ENCODE data around the gene NTN5.

The NTN5 gene

GRCh38 chr19:48674216-48674809, 1.5 kb upstream of the NTN5 start:
- Histone ChIP-seq H3K9me3 (no peaks in the 10 kb centered on the region), H3K4me3 (ENCODE audit: low read depth, low read length) (no peak overlapping the region), H3K27me3 (no peaks in the 10 kb centered on the region), H3K4me1 (peaks cover 4% of the 10 kb centered on the region; the same call in 1 of the 2 replicates), H3K36me3 (no peaks in the 10 kb centered on the region)
- no peak for TF ChIP-seq CTCF (IDR thresholded peaks at IDR 0.05; ENCODE audit: low read depth, low read length)
- DNase-seq, result no peak

- Histone ChIP-seq H3K9me3 (no peaks in the 10 kb centered on the region), H3K27me3 (no peaks in the 10 kb centered on the region), H3K4me1 (peaks cover 4% of the 10 kb centered on the region; the same call in 1 of the 2 replicates), H3K4me3 (ENCODE audit: low read depth, low read length) (no peak overlapping the region), H3K36me3 (no peaks in the 10 kb centered on the region)
- DNase-seq, result no peak
- TF ChIP-seq CTCF (IDR thresholded peaks at IDR 0.05; ENCODE audit: low read depth, low read length), result no peak
Measured at GRCh38 chr19:48673436-48674100, 751 bp upstream of the NTN5 start.

- no peaks in the 10 kb centered on the region for H3K36me3 ChIP-seq
- peaks cover 4% of the 10 kb centered on the region; the same call in 1 of the 2 replicates for H3K4me1 ChIP-seq
- H3K9me3 ChIP-seq, result no peaks in the 10 kb centered on the region
- no peak overlapping the region for H3K4me3 ChIP-seq (ENCODE audit: low read depth, low read length)
- H3K27me3 ChIP-seq, result no peaks in the 10 kb centered on the region
- no peak for TF ChIP-seq CTCF (IDR thresholded peaks at IDR 0.05; ENCODE audit: low read depth, low read length)
- DNase-seq, result no peak
Measured at GRCh38 chr19:48671446-48671995, 1.3 kb downstream of the NTN5 start.

GRCh38 chr19:48670699-48671445, 1.9 kb downstream of the NTN5 start:
- Histone ChIP-seq H3K27me3 (no peaks in the 10 kb centered on the region), H3K4me3 (ENCODE audit: low read depth, low read length) (no peak overlapping the region), H3K9me3 (no peaks in the 10 kb centered on the region), H3K36me3 (no peaks in the 10 kb centered on the region), H3K4me1 (peaks cover 4% of the 10 kb centered on the region; the same call in 1 of the 2 replicates)
- no peak for DNase-seq
- no peak for TF ChIP-seq CTCF (IDR thresholded peaks at IDR 0.05; ENCODE audit: low read depth, low read length)

GRCh38 chr19:48669903-48670668, 2.7 kb downstream of the NTN5 start:
- TF ChIP-seq CTCF (IDR thresholded peaks at IDR 0.05; ENCODE audit: low read depth, low read length), result no peak

More at GRCh38 chr19:48669903-48670668, 2.7 kb downstream of the NTN5 start:
- Histone ChIP-seq H3K27me3 (no peaks in the 10 kb centered on the region), H3K36me3 (no peaks in the 10 kb centered on the region), H3K9me3 (no peaks in the 10 kb centered on the region), H3K4me1 (no peaks in the 10 kb centered on the region), H3K4me3 (ENCODE audit: low read depth, low read length) (no peak overlapping the region)
- no peak for DNase-seq

Data from BE2C (cell line).